HFFc6 (cell line): ENCODE measurements around the gene DDR1. TPM values are rescaled to one million over a fixed set of nuclear protein-coding genes. Genes with fewer than 3 reads are reported as not detected.

Source experiments
- DNase-seq: peaks from one replicate; pipeline ENCODE4 v3.0.0-alpha.2; 2018
- H3K27ac Mint-ChIP-seq: 2 replicates; pipeline ENCODE4 v1.8.0; 2020; ENCODE audit warnings: mild to moderate bottlenecking, mixed read lengths
- H3K27me3 Mint-ChIP-seq: 2 replicates; pipeline ENCODE4 v1.8.0; 2021; ENCODE audit warnings: mild to moderate bottlenecking, moderate library complexity, mixed read lengths; ENCODE audit not compliant: insufficient read depth
- H3K36me3 Mint-ChIP-seq: 2 replicates; pipeline ENCODE4 v1.8.0; 2021; ENCODE audit warnings: low read depth, mixed read lengths
- H3K4me1 Mint-ChIP-seq: 2 replicates; pipeline ENCODE4 v1.8.0; 2020; ENCODE audit warnings: low read depth, mixed read lengths
- H3K4me3 Mint-ChIP-seq: 2 replicates; pipeline ENCODE4 v1.8.0; 2020; ENCODE audit warnings: mild to moderate bottlenecking, moderate library complexity, mixed read lengths
- H3K9me3 Mint-ChIP-seq: 2 replicates; pipeline ENCODE4 v1.8.0; 2020; ENCODE audit warnings: mild to moderate bottlenecking, mixed read lengths
- total RNA-seq, 6 experiments: library from RNA; stranded (reverse); fragmentation: NEBNext Ultra II Directional; extraction: Animal tissue kit (Norgen Biotek cat#: 25700); gene quantifications; 2 replicates in 1 of 6; 3 replicates in 5 of 6; pipeline ENCODE4 v1.2.3, GENCODE V29; 2021
- TF ChIP-seq, protein P1 (sequence below): fragments of 200-600 bp; sonication (generic); IDR thresholded peaks from 2 replicates; pipeline ENCODE4 v1.5.0; 2021; ENCODE audit warnings: antibody characterized with exemption, mild to moderate bottlenecking

The DDR1 gene
- total RNA-seq, 6 experiments from 2014 or later, result 28.0 to 42.5 (median 31.6) TPM

DNA sequence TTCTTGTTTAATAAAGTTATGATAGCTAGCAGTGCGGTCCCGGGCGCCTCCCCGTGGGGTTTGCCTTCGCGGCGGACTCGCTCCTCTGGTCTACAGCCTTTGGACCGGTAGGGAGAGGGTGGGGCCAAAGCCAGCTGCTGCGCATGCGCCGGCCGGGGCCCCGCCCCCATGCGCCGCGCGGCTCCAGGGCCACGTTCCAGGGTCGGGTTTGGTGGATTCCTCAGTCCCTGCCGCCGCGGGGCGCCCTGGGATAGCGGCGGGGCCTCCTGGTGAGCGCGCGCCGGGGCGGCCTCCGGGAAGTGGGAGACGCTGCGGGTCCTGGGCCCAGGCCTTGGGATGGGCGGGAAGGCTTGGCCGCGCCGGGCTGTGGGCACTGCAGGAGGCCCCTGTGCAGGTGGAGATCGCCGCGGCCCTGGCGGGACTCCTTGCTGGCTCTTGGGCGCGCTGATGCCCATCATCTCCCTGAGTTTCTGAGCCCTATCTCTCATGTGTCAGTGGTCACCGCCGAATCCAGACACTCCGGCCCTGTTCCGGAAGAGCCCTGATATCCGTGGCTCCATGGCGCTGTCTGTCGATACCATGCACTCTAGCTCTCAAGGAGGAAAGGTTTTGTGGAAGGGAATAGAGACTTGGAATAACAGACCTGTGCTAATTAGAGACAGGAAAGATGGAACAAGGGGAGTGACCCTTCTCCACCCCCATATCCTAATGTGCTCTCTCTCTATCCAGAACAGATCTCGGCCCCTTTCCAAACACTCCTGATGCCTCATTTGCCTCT, 29.9 kb downstream of the DDR1 start, which contains the start of gene VARS2:
TSS of gene VARS2 (plus strand) at position 163 of the 778 bp plus-strand sequence. CDS start at position 762, 599 bp downstream.
- peaks cover 11% of the 10 kb centered on the region for H3K36me3 Mint-ChIP-seq
- peak within 1 kb of the TSS; percentile 87 for H3K4me3 Mint-ChIP-seq
- no peaks in the 10 kb centered on the region for H3K27me3 Mint-ChIP-seq
- peak; percentile 85 for DNase-seq
- peak within 1 kb of the TSS; percentile 88 for H3K27ac Mint-ChIP-seq
- H3K9me3 Mint-ChIP-seq, result no peaks in the 10 kb centered on the region
- H3K4me1 Mint-ChIP-seq, result peaks cover 28% of the 10 kb centered on the region
- TF ChIP-seq, protein P1, sequence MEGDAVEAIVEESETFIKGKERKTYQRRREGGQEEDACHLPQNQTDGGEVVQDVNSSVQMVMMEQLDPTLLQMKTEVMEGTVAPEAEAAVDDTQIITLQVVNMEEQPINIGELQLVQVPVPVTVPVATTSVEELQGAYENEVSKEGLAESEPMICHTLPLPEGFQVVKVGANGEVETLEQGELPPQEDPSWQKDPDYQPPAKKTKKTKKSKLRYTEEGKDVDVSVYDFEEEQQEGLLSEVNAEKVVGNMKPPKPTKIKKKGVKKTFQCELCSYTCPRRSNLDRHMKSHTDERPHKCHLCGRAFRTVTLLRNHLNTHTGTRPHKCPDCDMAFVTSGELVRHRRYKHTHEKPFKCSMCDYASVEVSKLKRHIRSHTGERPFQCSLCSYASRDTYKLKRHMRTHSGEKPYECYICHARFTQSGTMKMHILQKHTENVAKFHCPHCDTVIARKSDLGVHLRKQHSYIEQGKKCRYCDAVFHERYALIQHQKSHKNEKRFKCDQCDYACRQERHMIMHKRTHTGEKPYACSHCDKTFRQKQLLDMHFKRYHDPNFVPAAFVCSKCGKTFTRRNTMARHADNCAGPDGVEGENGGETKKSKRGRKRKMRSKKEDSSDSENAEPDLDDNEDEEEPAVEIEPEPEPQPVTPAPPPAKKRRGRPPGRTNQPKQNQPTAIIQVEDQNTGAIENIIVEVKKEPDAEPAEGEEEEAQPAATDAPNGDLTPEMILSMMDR, result peak; percentile 70

DNA sequence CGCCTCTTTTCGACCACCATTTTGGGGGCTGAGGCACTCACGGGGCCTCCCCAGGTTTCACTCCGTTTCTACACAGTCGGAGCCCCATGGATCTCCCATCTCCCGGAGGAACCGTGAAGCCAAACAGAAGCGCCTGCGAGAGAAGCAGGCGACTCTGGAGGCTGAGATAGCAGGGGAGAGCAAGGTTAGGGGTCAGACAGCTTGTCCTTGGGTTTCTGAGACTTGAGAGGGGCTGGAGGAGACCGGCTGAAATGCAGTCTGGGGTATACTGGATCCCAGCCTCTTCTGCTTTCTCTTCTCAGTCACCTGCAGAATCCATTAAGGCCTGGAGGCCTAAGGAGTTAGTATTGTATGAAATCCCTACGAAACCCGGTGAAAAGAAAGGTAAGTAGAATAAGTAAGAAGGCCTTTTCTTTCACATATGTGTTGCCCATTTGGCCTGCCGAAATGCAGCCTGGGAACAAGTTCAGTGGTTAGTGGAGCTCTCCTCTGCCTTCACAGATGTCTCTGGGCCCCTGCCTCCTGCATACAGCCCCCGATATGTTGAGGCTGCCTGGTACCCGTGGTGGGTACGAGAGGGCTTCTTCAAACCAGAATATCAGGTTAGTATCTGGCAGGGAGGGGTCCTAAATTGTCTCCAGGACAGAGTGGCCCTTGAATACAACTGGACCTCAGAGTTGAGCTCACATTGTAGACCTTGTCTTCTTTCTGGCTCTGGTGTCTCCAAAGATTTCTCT, 30.7 kb downstream of the DDR1 start:
- Mint-ChIP-seq H3K4me3 (peak overlapping the region; percentile 87), H3K4me1 (peaks cover 27% of the 10 kb centered on the region), H3K9me3 (no peaks in the 10 kb centered on the region), H3K36me3 (peaks cover 11% of the 10 kb centered on the region), H3K27me3 (no peaks in the 10 kb centered on the region), H3K27ac (peak overlapping the region; percentile 88)
- TF ChIP-seq, protein P1, result no peak
- DNase-seq, result no peak

DNA sequence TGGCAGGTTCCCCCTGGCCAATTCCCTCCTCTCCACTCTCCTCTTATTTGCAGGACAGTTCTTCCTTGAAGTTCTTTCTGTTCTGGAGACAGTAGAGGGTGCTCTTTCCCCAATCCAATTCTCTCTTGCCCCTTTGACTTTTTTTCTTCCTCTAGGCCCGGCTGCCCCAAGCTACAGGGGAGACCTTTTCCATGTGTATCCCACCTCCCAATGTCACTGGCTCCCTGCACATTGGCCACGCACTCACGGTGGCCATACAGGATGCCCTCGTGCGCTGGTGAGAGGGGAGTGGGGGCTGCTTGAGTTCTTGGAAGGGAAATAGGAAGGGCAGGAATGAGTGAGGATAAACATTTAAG, 31.2 kb downstream of the DDR1 start:
- peak overlapping the region; percentile 12; the same call in 1 of the 2 replicates for H3K4me3 Mint-ChIP-seq
- H3K27me3 Mint-ChIP-seq, result no peaks in the 10 kb centered on the region
- peak; percentile 55 for DNase-seq
- peak overlapping the region; percentile 88; the same call in 1 of the 2 replicates for H3K27ac Mint-ChIP-seq
- H3K9me3 Mint-ChIP-seq, result no peaks in the 10 kb centered on the region
- peaks cover 11% of the 10 kb centered on the region for H3K36me3 Mint-ChIP-seq
- peaks cover 27% of the 10 kb centered on the region for H3K4me1 Mint-ChIP-seq
- TF ChIP-seq, protein P1, result peak; percentile 80

DNA sequence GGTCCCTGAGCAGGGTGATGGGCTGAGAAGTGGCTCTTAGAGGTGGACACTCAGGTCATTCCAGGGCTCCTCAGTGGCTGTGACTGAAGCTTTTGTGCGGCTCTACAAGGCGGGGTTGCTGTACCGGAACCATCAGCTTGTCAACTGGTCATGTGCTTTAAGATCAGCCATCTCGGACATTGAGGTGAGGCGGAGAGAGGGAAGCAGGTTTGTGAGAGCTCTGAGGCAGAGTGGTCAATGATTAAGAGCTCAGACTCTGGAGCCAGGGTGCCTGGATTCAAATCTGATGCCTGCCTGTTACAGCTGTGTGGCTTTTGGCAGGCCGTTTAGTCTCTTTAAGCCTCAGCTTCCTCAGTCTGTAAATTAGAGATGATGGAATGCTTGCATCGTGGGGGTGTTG, 32.7 kb downstream of the DDR1 start:
- Mint-ChIP-seq H3K9me3 (no peaks in the 10 kb centered on the region), H3K27me3 (no peaks in the 10 kb centered on the region; the same call in 1 of the 2 replicates), H3K36me3 (peaks cover 11% of the 10 kb centered on the region), H3K4me3 (no peak overlapping the region), H3K27ac (no peak overlapping the region), H3K4me1 (peaks cover 27% of the 10 kb centered on the region)
- no peak for DNase-seq
- TF ChIP-seq, protein P1, result no peak

DNA sequence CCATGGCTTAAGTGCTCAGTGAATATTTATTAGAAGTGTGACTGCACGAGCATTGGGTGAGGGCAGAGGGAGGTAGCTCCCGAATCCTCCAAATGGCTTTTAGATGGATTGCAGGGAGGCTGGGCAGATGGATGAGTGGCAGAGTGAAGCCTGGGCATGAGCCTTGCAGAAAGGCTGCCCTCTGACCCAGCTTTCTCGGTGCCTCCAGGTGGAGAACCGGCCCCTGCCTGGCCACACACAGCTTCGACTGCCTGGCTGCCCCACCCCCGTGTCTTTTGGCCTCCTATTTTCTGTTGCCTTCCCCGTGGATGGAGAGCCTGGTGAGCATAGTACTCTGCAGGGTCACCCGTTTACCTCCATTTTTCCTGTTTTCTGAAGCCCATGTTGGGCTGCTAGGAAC, 33.2 kb downstream of the DDR1 start:
- Mint-ChIP-seq H3K27me3 (no peaks in the 10 kb centered on the region; the same call in 1 of the 2 replicates), H3K4me3 (no peak overlapping the region), H3K9me3 (no peaks in the 10 kb centered on the region), H3K36me3 (peaks cover 11% of the 10 kb centered on the region), H3K4me1 (peaks cover 27% of the 10 kb centered on the region), H3K27ac (no peak overlapping the region)
- DNase-seq, result no peak
- TF ChIP-seq, protein P1, result no peak
